ENCODE measurements around the gene DNAH10.

The DNAH10 gene

DNA sequence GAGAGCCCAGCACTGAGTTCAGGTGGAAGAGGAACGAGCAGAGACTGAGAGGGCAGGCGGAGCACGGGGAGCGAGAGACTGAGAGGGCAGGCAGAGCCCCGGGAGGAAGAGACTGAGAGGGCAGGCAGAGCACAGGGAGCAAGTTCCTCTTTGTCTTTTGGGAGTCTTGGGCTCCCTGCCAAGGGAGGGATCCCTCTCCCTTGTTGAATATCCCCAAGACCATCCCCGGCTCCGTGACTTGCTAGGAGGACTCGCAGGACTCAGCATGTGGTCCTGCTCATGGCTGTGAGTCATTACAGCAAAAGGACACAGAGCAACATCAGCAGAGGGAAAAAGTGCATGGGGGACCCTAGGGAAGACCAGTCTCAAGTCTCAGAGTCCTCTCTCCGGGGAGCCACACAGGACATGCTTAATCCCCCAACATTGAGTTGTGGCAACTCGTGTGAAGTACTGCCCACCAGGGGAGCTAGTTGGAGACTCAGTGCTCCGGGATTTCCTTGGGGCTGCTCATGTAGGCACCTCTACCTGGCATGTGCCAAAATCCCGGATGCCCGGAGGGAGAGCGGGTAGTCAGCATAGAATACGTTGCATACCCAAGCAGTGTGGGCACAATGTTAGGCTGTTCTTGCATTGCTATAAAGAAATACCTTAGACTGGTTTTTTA is 129.5 kb downstream of the DNAH10 start:
- Histone ChIP-seq H3K4me1 (ENCODE audit: insufficient read depth, low read length) (no peaks in the 10 kb centered on the region), H3K27ac (ENCODE audit: low read depth, low read length) (no peak overlapping the region), H3K36me3 (ENCODE audit: insufficient read depth, low read length) (no peaks in the 10 kb centered on the region), H3K4me3 (ENCODE audit: low read depth in 1 of 2, low read length in 2 of 2) (no peak overlapping the region), H3K27me3 (ENCODE audit: control insufficient read depth in 1 of 2, insufficient read depth in 2 of 2, low read length in 2 of 2) (peaks cover 0 to 5% of the 10 kb centered on the region in 2 donors), H3K9me3 (ENCODE audit: low read length) (no peaks in the 10 kb centered on the region), H3K9ac (ENCODE audit: low read length) (no peak overlapping the region)

DNA sequence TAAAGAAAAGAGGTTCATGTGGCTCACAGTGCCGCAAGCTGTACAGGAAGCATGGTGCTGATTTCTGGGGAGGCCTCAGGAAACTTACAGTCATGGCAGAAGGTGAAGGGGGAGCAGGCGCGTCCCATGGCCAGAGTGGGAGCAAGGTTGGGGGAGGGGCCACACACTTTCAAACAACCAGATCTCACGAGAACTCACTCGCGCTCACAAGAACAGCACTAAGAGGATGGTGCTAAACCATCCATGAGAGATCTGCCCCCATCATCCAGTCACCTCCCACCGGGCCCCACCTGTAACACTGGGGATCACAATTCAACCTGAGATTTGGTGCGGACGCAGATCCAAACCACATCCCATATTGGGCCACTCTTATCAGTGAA is 130.1 kb downstream of the DNAH10 start:
- Histone ChIP-seq H3K27me3 (ENCODE audit: control insufficient read depth in 1 of 2, insufficient read depth in 2 of 2, low read length in 2 of 2) (peaks cover 0 to 5% of the 10 kb centered on the region in 2 donors), H3K36me3 (ENCODE audit: insufficient read depth, low read length) (no peaks in the 10 kb centered on the region), H3K27ac (ENCODE audit: low read depth, low read length) (no peak overlapping the region)

DNA sequence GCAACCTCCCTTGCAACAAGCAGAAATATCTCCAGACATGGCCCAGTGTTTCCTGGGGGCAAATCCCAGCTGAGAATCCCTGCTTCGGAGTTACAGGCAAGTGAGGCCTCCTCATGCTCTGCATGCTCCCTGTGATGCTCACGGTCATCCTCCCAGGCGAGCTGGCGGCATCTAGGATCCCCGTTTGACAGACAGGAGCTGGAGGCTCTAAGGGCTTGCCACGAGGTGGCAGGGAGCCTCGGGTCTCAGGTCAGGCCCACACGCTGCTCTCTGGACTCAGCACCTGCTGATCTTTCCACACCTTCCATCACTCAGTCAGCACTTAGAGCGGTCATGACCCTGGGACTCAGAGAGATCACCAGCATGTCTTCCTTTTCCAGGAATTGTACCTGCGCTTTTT is 130.8 kb downstream of the DNAH10 start:
- no peaks in the 10 kb centered on the region for H3K27me3 ChIP-seq (ENCODE audit: control insufficient read depth in 1 of 2, insufficient read depth in 2 of 2, low read length in 2 of 2)
- H3K9ac ChIP-seq (ENCODE audit: low read length), result no peak overlapping the region
- H3K4me1 ChIP-seq (ENCODE audit: insufficient read depth, low read length), result no peaks in the 10 kb centered on the region
- H3K27ac ChIP-seq (ENCODE audit: low read depth, low read length), result no peak overlapping the region
- H3K9me3 ChIP-seq (ENCODE audit: low read length), result no peaks in the 10 kb centered on the region
- H3K36me3 ChIP-seq (ENCODE audit: insufficient read depth, low read length), result no peaks in the 10 kb centered on the region
- H3K4me3 ChIP-seq (ENCODE audit: low read depth in 1 of 2, low read length in 2 of 2), result no peak overlapping the region

More for the DNA sequence above, 130.1 kb downstream of the DNAH10 start:
- Histone ChIP-seq H3K9me3 (ENCODE audit: low read length) (no peaks in the 10 kb centered on the region), H3K4me3 (ENCODE audit: low read depth in 1 of 2, low read length in 2 of 2) (no peak overlapping the region), H3K9ac (ENCODE audit: low read length) (no peak overlapping the region), H3K4me1 (ENCODE audit: insufficient read depth, low read length) (no peaks in the 10 kb centered on the region)

DNA sequence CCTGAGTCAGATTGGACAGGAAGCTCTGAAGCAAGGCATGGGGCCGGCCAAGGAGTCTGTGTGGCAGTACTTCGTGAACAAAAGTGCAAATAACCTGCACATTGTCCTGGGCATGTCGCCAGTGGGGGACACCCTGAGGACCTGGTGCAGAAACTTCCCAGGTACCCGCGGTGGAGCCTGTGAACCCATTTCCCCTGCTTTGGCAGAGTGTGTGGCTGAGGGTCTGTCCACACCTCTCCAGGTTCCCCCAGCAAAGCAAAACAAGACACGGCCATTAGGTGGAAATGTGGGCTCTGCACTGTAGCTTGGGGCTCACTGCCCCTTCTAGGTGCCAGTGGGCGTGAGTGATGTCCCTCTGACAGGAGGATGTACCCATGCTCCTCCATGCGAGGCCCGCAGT is 131.2 kb downstream of the DNAH10 start:
- H3K27ac ChIP-seq (ENCODE audit: low read depth, low read length), result no peak overlapping the region
- H3K27me3 ChIP-seq (ENCODE audit: control insufficient read depth in 1 of 2, insufficient read depth in 2 of 2, low read length in 2 of 2), result no peaks in the 10 kb centered on the region
- no peaks in the 10 kb centered on the region for H3K36me3 ChIP-seq (ENCODE audit: insufficient read depth, low read length)
- H3K4me1 ChIP-seq (ENCODE audit: insufficient read depth, low read length), result no peaks in the 10 kb centered on the region
- H3K4me3 ChIP-seq (ENCODE audit: low read depth in 1 of 2, low read length in 2 of 2), result no peak overlapping the region
- no peak overlapping the region for H3K9ac ChIP-seq (ENCODE audit: low read length)
- H3K9me3 ChIP-seq (ENCODE audit: low read length), result no peaks in the 10 kb centered on the region

DNA sequence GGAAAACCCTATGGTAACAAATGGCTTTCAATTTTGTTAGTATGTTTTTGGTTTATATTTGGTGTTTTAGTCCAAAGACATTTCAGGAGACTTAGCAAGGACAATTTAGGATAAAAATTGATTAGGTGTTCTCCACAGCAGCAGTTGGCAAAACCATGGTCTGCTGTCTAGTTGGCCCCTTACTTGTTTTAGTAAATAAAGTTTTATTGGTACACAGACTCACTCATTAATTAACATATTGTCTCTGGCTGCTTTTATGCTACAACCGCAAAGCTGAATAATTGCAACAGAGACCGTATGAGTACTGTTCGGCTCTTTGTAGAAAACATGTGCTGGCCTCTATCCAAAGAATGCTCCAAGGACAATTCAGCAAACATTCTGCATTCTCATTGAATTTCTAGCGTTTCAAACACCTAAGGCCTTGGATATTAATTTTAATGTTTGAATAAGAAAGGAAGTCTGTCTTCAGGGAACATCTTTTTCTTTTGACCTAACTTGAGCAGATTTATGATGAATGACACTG is 132.8 kb downstream of the DNAH10 start:
- Histone ChIP-seq H3K36me3 (ENCODE audit: insufficient read depth, low read length) (no peaks in the 10 kb centered on the region), H3K27me3 (ENCODE audit: control insufficient read depth in 1 of 2, insufficient read depth in 2 of 2, low read length in 2 of 2) (no peaks in the 10 kb centered on the region), H3K9ac (ENCODE audit: low read length) (no peak overlapping the region), H3K27ac (ENCODE audit: low read depth, low read length) (no peak overlapping the region), H3K4me3 (ENCODE audit: low read depth in 1 of 2, low read length in 2 of 2) (no peak overlapping the region), H3K9me3 (ENCODE audit: low read length) (no peaks in the 10 kb centered on the region), H3K4me1 (ENCODE audit: insufficient read depth, low read length) (no peaks in the 10 kb centered on the region)

DNA sequence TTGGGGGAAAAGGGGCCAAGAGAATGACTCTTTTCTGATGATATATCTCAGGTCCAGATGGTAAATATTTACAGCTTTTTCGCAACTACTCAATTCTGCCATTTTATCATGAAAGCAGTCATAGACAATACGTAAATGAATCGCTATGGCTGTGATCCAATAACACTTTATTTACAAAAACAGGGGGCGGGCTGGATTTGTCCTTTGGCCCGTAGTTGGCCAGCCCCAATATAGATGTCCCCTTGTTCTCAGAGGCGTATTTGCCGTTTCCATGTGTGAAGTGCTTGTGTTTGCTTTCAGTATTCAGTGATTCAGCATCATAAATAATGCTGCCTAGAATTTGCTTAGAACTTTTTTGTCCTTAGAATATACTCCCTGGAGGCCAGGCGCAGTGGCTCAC is 133.3 kb downstream of the DNAH10 start:
- H3K4me3 ChIP-seq (ENCODE audit: low read depth in 1 of 2, low read length in 2 of 2), result no peak overlapping the region
- no peaks in the 10 kb centered on the region for H3K27me3 ChIP-seq (ENCODE audit: control insufficient read depth in 1 of 2, insufficient read depth in 2 of 2, low read length in 2 of 2)
- H3K36me3 ChIP-seq (ENCODE audit: insufficient read depth, low read length), result no peaks in the 10 kb centered on the region
- H3K9ac ChIP-seq (ENCODE audit: low read length), result no peak overlapping the region
- H3K4me1 ChIP-seq (ENCODE audit: insufficient read depth, low read length), result no peaks in the 10 kb centered on the region
- no peaks in the 10 kb centered on the region for H3K9me3 ChIP-seq (ENCODE audit: low read length)
- H3K27ac ChIP-seq (ENCODE audit: low read depth, low read length), result no peak overlapping the region

DNA sequence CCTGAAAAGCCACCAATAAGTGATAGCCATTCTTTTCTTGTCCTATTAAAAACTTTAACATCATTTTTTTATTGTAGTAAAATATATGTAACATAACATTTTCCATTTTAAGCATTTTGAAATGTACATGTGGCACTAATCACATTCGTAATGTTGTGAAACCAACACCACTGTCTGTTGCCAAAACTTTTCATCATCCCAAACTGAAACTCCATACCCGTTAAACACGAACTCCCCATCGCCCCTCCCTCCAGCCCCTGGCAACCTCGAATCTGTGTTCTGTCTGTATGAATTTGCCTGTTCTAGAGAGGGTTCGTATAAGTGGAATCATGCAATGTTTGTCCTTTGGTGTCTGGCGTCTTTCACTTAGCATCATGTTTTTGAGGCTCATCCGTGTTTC is 134.7 kb downstream of the DNAH10 start:
- no peak overlapping the region for H3K9ac ChIP-seq (ENCODE audit: low read length)
- no peaks in the 10 kb centered on the region for H3K9me3 ChIP-seq (ENCODE audit: low read length)
- no peak overlapping the region for H3K4me3 ChIP-seq (ENCODE audit: low read depth in 1 of 2, low read length in 2 of 2)
- no peaks in the 10 kb centered on the region for H3K4me1 ChIP-seq (ENCODE audit: insufficient read depth, low read length)
- H3K36me3 ChIP-seq (ENCODE audit: insufficient read depth, low read length), result no peaks in the 10 kb centered on the region
- H3K27ac ChIP-seq (ENCODE audit: low read depth, low read length), result no peak overlapping the region
- H3K27me3 ChIP-seq (ENCODE audit: control insufficient read depth in 1 of 2, insufficient read depth in 2 of 2, low read length in 2 of 2), result no peaks in the 10 kb centered on the region

DNA sequence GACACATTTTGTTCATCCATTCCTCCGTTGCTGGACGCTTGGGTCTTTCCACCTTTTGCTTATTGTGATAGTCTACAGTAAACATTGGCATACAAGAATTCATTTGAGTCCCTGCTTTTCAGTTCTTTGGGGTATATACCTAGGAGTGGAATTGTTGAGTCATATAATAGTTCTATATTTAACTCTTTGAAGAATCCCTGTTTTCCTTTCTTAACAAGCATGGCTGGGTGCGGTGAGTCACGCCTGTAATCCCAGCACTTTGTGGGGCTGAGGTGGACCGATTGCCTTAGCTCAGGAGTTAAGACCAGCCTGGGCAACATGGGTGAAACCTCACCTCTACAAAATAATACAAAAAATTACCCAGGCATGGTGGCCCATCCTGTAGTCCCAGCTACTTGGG is 135.1 kb downstream of the DNAH10 start:
- no peaks in the 10 kb centered on the region for H3K4me1 ChIP-seq (ENCODE audit: insufficient read depth, low read length)
- no peak overlapping the region for H3K9ac ChIP-seq (ENCODE audit: low read length)
- H3K9me3 ChIP-seq (ENCODE audit: low read length), result no peaks in the 10 kb centered on the region
- H3K4me3 ChIP-seq (ENCODE audit: low read depth in 1 of 2, low read length in 2 of 2), result no peak overlapping the region
- no peaks in the 10 kb centered on the region for H3K36me3 ChIP-seq (ENCODE audit: insufficient read depth, low read length)
- no peaks in the 10 kb centered on the region for H3K27me3 ChIP-seq (ENCODE audit: control insufficient read depth in 1 of 2, insufficient read depth in 2 of 2, low read length in 2 of 2)
- H3K27ac ChIP-seq (ENCODE audit: low read depth, low read length), result no peak overlapping the region

DNA sequence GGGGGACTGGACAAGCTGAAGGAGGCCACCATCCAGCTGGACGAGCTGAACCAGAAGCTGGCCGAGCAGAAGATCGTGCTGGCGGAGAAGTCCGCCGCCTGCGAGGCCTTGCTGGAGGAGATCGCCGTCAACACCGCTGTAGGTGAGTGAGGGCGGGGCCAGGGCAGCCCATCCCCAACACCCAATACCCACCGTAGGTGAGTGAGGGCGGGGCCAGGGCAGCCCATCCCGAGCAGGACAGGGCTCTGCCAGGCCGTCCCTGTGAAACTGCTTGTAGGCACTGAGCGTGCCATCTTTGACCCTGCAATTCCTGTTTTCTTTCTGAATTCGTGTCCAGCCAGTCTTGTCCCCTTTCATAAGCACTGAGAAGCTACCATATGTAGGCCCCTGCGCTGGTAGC is 136.6 kb downstream of the DNAH10 start:
- H3K9ac ChIP-seq (ENCODE audit: low read length), result no peak overlapping the region
- H3K27ac ChIP-seq (ENCODE audit: low read depth, low read length), result no peak overlapping the region
- no peak overlapping the region for H3K4me3 ChIP-seq (ENCODE audit: low read depth in 1 of 2, low read length in 2 of 2)
- no peaks in the 10 kb centered on the region for H3K36me3 ChIP-seq (ENCODE audit: insufficient read depth, low read length)
- H3K9me3 ChIP-seq (ENCODE audit: low read length), result no peaks in the 10 kb centered on the region
- no peaks in the 10 kb centered on the region for H3K4me1 ChIP-seq (ENCODE audit: insufficient read depth, low read length)
- H3K27me3 ChIP-seq (ENCODE audit: control insufficient read depth in 1 of 2, insufficient read depth in 2 of 2, low read length in 2 of 2), result no peaks in the 10 kb centered on the region

DNA sequence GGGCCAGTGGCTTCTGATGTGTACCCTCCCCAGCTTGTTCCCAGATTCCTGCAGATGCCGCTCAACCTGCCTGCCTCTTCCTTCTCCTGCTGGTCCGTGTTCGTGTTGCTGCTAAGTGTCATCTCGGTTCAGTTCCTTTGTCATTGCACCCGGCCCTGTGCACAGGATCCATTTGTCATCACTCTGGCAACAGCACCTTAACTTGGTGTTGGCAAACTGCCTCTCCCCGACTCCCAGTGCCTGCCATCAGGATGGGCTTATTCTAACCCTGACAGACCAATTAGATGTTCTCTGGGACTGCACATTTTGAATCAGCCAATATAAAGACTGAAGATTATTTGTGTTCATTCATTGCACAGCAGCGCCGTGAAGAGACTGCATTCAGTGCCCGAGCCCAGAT is 137.3 kb downstream of the DNAH10 start:
- Histone ChIP-seq H3K27me3 (ENCODE audit: control insufficient read depth in 1 of 2, insufficient read depth in 2 of 2, low read length in 2 of 2) (no peaks in the 10 kb centered on the region), H3K4me3 (ENCODE audit: low read depth in 1 of 2, low read length in 2 of 2) (no peak overlapping the region), H3K27ac (ENCODE audit: low read depth, low read length) (no peak overlapping the region), H3K9me3 (ENCODE audit: low read length) (no peaks in the 10 kb centered on the region), H3K9ac (ENCODE audit: low read length) (no peak overlapping the region), H3K36me3 (ENCODE audit: insufficient read depth, low read length) (no peaks in the 10 kb centered on the region), H3K4me1 (ENCODE audit: insufficient read depth, low read length) (no peaks in the 10 kb centered on the region)

DNA sequence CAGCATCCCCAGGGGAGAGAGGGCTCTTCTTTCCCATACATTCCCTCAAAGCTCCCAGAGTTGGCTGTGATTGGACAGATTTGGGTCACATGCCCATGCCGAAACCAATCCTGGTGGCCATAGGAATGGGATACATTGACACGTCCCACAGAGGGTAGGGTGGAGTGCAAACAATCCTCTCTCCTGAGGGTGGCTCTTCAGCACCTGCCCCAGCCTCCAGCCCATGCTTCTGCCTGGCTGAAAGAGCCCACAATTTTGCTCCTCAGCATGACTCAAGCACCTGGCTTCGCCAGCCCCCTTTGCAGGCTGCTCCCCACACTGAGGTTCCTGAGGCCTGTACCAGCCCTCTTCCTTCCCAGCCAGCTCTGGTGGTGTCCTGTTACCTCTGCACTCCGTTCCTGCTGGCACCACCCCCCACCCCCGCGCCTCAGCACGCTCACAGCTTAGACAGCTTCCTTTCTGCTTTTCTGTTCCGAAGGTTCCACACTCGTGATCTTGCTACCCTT is 138.8 kb downstream of the DNAH10 start:
- H3K4me3 ChIP-seq (ENCODE audit: low read depth in 1 of 2, low read length in 2 of 2), result no peak overlapping the region
- no peaks in the 10 kb centered on the region for H3K9me3 ChIP-seq (ENCODE audit: low read length)
- H3K4me1 ChIP-seq (ENCODE audit: insufficient read depth, low read length), result no peaks in the 10 kb centered on the region
- H3K36me3 ChIP-seq (ENCODE audit: insufficient read depth, low read length), result no peaks in the 10 kb centered on the region
- H3K27ac ChIP-seq (ENCODE audit: low read depth, low read length), result no peak overlapping the region
- H3K9ac ChIP-seq (ENCODE audit: low read length), result no peak overlapping the region
- H3K27me3 ChIP-seq (ENCODE audit: control insufficient read depth in 1 of 2, insufficient read depth in 2 of 2, low read length in 2 of 2), result no peaks in the 10 kb centered on the region

DNA sequence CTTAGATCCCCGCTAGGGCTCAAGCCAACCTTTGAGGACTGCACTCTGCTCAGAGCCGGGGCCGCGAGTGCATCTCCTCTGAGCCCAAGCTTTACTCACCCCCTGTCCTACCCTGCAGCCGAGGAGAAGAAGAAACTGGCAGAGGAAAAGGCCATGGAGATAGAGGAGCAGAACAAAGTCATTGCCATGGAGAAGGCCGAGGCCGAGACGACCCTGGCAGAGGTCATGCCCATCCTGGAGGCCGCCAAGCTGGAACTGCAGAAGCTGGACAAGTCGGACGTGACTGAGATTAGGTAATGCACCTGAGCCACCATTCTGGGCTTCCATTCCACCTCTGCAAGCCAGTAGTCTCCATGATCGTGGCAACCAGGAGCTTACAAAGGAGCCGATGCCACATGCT is 140.7 kb downstream of the DNAH10 start:
- H3K4me3 ChIP-seq (ENCODE audit: low read depth in 1 of 2, low read length in 2 of 2), result no peak overlapping the region
- no peaks in the 10 kb centered on the region for H3K4me1 ChIP-seq (ENCODE audit: insufficient read depth, low read length)
- no peaks in the 10 kb centered on the region for H3K36me3 ChIP-seq (ENCODE audit: insufficient read depth, low read length)
- H3K9me3 ChIP-seq (ENCODE audit: low read length), result no peaks in the 10 kb centered on the region
- no peak overlapping the region for H3K9ac ChIP-seq (ENCODE audit: low read length)
- H3K27ac ChIP-seq (ENCODE audit: low read depth, low read length), result no peak overlapping the region
- no peaks in the 10 kb centered on the region for H3K27me3 ChIP-seq (ENCODE audit: control insufficient read depth in 1 of 2, insufficient read depth in 2 of 2, low read length in 2 of 2)
